HG03571 (cell line): Measurements from ENCODE around the gene ABCB8.
A peak's percentile ranks its signal among the peaks of the same experiment; 100 is the strongest.

Experiments used
- ATAC-seq: cut with Tn5 transposase; IDR thresholded peaks from one replicate; pipeline ENCODE4 v1.9.1; 2021; ENCODE audit not compliant: unreplicated experiment

Gene ABCB8

DNA sequence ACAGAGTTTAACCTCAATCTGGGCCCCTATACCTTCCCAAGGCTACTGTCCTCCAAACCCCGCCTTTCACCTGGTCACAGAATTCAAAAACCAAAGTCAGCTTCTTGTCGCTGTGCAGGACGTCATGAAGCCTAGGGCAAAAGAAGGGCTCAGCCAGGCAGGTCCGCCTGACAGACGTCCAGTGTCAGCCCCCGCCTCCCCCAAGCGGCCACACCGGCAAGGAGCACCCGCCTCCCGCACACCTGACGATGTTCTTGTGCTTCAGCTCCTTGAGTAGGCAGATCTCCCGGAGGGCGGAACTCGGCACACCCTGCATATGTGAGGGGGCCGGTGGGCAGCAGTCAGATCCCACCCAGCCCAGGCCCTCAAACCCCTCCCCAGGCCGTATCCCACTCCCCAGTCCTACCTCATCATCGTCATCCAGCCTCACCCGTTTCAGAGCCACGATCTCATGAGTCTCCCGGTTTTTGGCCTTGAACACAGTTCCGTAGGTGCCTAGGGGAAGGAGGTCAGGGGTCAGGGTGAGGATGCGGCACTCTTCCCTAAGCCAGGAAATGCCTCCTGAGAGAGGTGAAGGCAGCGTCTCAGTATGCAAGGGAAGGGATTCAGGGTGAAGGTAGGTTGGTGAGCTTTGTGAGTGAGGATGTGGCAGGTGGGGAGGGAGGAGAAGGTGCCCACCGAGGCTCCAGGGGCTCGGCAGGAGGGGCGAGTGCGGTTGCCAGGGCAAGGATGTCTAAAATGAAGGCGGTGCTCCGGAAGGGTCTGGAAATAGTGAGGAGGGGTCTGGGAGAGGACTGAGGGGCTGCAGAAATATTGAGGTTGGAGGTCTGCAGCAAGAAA lies 28.6 kb downstream of the ABCB8 start:
- no peak for ATAC-seq

DNA sequence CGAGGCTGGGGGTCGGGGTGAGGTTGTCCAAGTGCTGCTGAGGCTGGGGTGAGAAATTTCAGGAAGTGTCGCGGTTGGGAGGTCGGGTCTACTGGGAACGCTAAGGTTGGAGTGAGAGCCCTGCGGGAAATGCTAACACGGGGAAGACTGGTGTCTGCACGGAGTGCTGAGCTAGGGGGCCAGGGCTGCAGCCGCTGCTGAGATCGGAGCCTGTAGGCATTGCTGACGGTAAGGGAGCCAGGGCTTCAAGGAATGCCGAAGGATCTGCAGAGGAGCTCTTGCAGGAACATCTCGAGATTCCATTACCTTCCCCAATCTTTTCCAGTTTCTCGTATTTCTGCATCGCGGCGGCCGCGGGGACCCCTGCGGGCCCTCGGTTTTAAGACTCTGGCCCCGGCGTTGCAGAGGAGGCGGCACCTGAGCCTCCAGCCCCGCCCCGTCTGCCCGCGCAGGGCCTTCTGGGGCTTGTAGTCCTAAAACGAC lies 29.3 kb downstream of the ABCB8 start, which contains the start of gene CDK5:
Gene CDK5, minus strand, starts transcription at position 392 of the 483 bp plus-strand sequence. Its CDS starts 49 bp downstream, at position 343.
- peak; percentile 2 for ATAC-seq

DNA sequence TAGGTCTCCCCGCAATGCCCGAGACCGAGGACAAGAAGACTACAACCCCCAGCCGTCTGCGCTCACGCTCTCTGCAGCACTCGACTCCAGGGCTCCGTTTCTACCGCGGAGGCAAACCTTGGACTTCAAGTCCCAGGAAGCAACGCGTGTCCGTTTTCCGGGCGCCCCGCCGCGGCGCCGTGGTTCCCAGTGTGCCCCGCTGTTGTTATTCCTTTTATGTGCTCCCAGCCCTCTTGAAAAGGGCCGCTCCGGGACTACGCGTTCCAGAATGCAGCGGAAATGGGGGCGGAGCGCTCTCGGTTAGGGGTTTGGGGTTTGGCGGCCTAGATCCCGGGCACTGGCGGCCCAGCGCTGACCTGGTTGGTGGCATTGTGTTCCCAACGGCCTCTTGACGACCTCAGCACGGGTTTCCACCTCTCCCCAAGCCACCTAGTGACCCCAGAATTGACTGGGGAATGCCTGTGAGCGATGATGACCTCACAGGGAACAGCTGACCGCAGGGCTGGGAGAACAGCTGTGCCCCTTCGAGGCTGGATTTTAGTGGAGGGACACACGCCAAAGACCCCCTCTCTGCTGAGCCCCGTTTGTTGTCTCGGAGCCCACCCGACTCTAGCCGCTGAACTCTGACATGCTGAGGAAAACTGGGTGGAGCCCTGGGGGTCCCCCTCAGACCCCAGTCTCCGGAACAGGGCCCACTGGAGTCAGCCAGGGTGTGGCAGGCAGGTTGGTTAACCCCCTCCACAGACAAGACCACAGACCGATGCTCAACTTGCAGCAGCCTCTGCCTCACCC lies 29.9 kb downstream of the ABCB8 start:
- peak; percentile 89 for ATAC-seq

DNA sequence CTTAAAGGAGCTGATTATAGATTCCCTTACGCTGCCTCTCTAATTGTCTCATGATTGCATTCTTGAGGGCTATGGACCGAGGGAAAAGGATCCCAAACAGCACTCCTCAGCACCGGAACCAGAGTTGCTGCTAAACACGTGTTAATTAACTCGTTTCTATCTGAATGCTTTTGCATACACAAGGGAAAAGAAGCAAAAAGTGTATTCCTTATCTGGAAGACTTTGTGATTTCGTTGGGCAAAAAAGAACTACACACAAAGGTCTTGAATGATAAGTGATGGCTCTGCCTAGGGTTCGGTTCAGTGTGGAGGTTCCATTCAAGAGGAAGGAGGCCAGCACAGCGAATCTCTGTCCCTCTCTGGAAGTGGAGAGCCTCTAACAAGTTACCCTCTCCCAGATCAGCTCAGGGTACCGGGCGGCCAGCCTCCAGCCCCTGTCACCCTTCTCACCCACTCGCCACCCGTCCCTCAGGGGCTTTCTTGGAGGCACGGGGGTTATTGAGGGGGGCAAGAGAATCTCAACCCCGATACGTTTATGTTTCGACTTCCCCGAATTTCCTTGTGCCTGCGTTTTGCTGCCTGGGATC lies 30.6 kb downstream of the ABCB8 start:
- ATAC-seq, result no peak

DNA sequence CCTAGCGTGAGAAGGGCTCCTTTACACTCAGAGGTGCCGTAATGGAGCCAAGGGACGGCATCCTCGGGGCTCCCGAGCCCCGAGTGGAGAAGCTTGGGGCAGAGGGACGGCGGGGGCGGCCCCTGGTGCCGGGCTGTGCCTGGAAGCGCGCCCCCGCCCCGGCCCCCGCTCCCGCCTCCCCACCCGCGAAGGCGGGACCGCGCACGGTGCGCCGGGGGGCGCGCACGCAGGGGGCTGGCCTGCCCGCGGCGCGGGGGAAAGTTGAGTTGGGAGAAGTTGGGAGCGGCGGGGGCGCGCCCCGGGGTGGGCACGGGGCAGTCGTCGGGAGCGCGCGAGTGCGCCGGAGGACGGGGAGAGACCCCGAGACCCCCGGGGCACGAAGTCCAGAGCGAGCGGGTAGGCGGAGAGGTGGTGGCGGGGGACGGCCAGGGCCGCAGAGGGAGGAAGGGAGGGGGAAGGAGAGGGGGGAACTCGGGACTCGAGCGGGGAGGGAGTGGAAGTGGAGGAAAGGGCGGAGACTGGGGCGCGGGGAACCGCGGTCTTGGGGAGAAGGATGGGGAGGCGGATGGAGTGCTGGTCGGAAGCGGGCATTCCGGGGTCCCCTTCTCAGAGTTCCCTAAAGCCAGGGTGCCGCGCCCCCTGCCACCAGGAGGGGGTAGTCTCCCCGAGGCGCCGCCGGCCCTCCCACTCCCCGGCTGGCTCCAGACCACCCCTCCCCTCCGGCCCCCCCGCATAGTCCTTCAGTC lies 31.3 kb downstream of the ABCB8 start, which contains the start of gene SLC4A2:
Gene SLC4A2, plus strand, starts transcription at position 223 of the 746 bp plus-strand sequence. CDS start 2,399 bp downstream, outside the sequence.
- peak; percentile 24 for ATAC-seq

DNA sequence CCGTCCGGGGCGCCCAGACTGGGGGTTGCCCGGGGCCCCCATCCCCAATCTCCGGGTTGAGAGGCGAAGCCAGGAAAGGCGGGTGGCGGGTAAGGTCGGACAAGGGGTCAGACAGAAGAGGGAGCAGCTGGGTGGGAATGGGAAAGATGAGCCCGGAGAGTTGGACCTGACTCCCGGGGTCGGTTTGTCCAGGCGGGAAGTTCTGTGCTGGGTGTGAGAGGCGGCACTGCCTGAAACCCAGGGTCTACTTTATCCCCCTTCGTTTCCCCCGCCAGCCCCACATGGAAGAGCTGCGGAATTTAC lies 31.8 kb downstream of the ABCB8 start:
- ATAC-seq, result no peak

DNA sequence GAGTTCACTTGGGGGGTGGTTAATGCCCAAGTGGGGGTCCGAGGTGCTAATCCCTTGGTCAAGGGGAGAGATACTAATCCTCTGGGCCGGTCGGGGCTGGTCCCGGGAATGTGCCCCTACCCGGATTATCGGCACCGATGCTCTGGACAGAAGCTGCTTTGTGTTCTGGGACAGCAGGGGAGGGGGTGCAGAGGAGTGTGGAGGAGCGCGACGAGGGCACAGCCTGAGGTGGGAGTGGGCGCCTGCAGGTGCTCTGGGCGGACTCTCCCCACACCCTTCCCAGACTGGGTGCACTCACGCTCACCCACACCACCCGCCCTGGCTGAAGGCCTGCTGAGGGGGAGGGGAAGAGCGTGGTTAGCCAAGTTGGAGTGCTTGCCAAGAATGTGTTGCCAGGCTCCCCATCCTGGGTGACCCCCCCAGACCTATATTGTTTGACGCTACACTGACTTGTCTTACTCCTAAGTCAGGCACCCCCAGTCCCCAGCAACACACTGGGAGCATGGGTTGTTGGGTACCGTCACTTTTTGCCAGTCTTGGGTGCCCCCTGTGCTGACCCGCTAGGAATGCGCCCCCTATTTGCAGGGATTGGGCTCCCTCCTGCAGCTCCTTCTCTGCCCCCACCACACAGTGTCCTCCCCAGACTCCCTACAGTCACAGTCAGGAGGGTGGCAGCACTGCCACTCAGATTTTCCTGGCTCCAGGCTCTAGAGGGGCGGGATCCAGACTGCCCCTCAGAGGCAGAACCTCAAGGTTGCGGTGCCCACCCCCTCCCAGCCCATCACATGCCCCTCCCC lies 32.4 kb downstream of the ABCB8 start:
- no peak for ATAC-seq

DNA sequence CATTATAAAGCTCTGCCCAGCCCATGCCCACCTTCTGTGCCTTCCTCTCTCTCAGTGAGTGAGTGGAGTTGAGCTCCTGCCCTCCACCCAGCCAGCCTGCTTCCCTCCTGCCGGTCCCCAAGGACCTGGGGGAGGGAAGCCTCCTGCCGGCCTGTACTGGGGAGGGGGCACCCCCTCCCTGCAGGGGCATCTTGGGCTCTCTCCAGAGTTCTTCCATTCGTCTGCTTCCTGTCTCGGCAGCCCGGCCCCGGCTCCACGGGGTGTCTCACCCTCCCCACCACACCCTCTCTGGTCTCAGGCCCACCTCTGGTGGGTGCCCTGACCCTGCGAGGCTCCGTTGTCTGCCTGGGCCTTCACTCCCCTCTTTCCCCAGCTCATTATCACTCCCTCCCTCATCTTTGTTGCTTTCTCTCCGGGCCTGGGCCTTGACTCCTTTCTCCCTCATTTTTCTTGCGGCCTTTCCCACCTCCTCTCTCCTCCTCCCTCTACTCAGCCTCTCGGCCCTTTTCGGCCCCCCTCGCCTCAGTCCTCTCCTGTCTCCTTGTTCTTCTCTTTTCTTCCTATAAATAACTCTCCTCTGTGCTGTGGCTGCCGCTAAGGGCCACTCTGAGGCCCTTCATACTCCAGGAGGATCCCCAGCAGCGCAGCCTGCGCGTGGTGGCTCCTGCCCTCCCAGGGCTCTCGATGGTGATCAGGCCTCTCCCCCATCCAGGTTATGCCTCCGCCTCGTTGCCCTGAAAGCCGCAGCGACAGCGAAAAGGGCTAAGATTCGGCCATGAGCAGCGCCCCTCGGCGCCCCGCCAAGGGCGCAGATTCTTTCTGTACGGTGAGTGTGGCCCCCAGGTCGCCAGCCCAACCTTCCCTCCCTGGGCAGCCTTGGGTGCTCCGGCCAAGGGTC lies 33.2 kb downstream of the ABCB8 start:
- ATAC-seq, result no peak

DNA sequence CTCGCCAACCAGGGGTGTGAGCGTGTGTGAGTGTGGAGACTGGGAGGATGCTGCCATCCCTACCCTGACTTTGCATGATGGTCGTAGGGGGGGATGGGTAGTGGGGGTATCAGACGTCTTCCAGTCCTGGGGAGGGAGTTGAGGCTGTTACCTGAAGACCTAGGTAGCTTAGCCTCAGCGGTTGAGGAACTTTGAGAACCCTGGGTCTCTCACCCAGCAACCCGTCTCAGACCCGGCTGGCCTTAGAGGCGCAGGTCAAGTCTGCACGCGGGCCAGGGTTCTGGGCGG lies 33.8 kb downstream of the ABCB8 start:
- no peak for ATAC-seq

DNA sequence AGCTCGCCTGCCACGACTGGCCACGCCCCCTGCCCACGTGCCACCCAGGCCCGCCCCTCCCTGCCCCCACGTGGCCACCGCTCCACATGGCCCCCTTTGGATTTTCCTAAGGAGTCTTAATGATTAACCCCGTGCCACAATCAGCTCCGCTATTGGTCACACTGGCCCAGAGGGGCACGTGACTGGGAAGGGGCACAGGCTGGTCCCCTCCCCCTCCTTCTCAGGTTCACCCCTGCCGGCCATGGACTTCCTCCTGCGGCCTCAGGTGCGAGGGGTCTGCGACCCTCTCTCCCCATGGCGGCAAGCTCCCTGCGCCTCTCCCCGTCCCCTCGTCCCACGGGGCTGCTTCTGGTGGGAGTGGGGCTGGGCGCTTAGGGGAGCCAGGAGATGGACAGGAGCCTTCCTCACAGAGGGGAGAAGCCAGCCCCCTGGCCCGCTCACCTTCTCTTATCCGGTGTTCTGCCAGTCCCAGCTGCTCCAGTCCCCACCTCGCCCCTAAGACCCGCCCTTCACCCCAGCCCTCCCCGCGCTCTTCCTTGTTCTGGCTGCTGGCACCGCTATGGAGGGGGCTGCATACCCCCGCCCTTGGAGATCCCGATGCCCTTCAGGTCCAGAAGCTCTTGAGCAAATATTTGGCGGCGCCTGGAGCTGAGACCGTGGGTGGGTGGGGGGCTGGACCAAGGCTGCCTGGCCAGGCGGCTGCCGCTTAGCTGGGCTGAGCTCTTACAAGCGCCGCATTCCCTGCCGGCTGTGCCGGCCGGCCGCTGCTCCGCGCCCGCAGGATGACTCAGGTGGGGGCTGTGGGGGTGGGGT lies 34.4 kb downstream of the ABCB8 start:
- no peak for ATAC-seq

DNA sequence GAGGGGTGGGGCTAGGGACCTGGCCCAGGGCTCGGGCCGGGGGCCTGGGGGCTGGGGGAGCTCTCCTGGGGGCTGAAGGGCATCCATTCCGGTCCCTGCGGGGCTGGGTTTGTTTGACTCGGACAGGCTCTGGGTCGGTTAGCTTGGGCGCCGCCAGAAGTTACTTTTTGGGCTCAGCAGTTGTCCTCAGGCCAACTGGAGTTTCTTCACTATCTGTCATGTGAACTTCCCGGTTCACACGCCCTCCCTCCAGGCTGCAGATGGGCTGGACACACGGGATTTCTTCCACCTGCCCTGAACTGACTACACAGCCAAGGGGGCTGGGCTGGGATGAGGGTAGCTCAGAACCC lies 34.9 kb downstream of the ABCB8 start:
- ATAC-seq, result no peak

DNA sequence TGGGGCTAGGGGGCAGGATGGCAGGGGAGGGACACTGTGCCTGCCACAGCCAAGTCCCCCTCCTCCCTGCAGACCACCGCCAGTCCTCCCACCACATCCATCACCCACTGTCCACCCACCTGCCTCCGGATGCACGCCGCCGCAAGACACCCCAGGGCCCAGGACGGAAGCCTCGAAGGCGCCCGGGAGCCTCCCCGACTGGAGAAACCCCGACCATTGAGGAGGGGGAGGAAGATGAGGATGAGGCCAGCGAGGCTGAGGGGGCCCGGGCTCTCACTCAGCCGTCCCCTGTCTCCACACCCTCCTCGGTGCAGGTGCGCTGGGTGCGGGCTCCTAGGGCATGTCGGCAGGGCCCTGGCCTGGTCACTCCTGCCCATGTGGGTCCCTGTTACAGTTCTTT lies 36.2 kb downstream of the ABCB8 start:
- no peak for ATAC-seq

DNA sequence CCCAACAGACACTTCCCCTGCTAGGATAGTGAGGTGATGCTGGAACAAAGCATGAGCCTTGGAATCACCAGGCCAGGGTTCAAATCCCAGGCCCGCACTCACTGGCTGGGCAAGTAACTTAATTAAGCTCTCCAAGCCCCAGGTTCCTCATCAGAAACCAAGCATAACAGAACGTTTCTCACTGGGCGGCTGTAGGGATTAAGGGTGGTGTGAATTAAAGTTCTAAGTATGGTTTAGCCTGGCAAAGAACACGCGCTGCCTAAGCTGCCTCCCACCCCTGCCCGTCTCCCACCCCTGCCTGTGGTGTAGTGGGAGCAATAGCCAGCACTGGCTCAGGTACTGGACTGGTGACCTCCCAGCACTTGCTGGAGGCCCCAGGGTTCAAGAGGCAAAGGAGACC lies 36.7 kb downstream of the ABCB8 start:
- no peak for ATAC-seq

DNA sequence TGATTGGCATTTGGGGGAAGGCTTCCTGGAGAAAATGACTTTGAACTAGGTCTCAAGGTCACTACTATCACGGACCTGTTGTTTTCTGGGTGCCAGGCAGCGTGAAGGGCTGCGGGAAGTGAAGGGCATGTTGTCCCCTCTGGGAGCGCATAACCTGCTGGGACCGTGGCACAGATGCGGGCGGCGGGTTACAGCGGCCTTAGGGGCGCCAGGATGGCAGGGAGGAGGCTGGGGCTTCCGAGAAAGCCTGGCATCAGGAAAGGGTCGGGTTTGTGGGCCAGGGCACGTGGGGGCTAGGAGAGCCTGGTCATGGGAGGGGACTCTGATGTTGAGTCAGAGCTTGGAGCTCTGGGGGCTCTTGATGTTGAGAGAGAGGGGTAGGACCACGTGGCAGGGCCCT lies 37.3 kb downstream of the ABCB8 start:
- no peak for ATAC-seq

DNA sequence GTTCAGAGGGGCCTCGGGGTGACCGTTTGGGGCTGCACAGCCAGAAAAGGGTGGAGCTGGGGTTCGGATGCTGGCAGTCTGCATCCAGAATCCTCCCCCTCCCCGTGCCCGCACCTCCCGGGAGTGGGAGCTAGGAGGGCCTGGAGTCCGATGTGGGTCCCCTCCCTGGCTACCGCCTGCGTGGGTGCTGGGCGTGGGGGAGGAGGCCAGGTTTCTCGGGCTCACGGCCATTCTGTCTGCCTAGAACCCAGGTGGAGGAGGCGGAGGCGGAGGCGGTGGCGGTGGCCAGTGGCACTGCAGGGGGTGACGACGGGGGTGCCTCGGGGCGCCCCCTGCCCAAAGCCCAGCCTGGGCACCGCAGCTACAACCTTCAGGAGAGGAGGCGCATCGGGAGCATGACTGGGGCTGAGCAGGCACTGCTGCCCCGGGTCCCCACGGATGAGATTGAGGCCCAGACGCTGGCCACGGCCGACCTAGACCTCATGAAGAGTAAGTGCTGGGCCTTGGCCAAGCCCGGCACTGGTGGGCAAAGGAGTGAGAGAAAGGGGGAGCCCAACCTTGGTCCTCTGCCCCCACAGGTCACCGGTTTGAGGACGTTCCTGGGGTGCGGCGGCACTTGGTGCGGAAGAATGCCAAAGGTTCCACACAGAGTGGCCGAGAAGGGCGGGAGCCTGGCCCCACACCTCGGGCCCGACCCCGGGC lies 38.2 kb downstream of the ABCB8 start:
- no peak for ATAC-seq

DNA sequence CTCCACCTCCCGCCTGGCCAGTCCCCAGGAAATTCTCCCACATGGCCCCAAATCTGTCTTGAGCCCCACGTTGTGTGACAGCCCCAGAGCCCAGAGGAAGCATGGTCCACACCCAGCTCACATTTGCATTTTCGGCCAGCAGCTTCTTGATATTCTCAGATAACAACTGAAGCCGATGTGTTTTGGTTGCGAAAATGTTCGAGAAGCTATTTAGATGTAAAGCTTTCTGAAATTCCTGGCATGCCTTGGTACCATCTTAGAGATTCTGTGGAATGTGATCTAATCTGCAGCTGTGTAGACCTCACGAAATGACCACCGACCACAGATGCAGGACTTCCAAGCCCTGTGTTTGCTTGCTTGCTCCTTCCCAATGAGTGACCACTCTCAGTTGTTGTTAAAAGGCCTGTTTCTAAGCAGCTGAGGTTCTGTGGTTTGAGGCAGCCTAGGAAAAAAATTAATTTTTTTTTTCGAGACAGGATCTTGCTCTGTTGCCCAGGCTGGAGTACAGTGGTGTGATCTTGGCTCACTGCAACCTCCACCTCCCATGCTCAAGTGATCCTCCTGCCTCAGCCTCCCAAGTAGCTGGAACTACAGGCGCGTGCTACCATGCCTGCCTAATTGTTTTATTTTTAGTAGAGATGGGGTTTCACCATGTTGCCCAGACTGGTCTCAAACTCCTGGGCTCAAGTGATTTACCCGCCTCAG lies 40.0 kb downstream of the ABCB8 start:
- ATAC-seq, result no peak

DNA sequence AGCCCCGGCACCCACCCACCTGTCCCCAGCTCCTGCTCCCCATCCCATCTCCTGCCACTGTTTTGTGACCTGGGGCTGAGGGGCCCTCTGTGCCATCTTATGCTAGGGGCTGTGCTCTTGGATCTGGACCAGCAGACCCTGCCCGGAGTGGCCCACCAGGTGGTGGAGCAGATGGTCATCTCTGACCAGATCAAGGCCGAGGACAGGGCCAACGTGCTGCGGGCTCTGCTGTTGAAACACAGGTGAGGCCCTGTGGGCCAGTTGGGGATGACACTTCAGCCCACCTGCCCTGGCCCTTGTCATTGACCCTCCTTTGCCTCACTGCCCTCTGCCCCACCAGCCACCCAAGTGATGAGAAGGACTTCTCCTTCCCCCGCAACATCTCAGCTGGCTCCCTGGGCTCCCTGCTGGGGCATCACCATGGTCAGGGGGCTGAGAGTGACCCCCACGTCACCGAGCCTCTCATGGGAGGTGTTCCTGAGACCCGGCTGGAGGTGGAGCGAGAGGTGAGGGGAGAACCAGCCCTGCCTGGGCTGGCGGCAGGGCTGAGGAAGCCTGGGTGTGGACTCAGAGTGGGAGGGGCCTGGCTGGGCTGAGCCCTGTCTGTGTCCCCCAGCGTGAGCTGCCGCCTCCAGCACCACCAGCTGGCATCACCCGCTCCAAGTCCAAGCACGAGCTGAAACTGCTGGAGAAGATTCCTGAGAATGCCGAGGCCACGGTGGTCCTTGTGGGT lies 41.8 kb downstream of the ABCB8 start:
- ATAC-seq, result no peak
